ENCODE results near the gene PIGQ.

PIGQ gene

GRCh38 chr16:554640-555365 lies 15.0 kb upstream of the PIGQ start:
- peaks cover 17% of the 10 kb centered on the region for H3K27me3 ChIP-seq (ENCODE audit: insufficient read depth, insufficient read length)
- peaks cover 42% of the 10 kb centered on the region for H3K36me3 ChIP-seq (ENCODE audit: insufficient read depth, insufficient read length, low read length)
- no peak for TF ChIP-seq ZNF274 (IDR thresholded peaks at IDR 0.05; ENCODE audit: low read depth, low read length)
- TF ChIP-seq YY1 (IDR thresholded peaks at IDR 0.05; ENCODE audit: insufficient read depth, insufficient read length): no peak
- TF ChIP-seq SUZ12 (IDR thresholded peaks at IDR 0.05; ENCODE audit: extremely low read depth, insufficient read depth, insufficient read length): no peak
- H3K9ac ChIP-seq (ENCODE audit: insufficient read length, low read depth): no peak overlapping the region
- no peak overlapping the region for H3K4me3 ChIP-seq (ENCODE audit: insufficient read length, low read depth)
- DNase-seq (ENCODE audit: low read depth, low spot score): no peak
- no peaks in the 10 kb centered on the region for H3K9me3 ChIP-seq (ENCODE audit: insufficient read depth, low read length)
- peaks cover 15% of the 10 kb centered on the region for H3K4me1 ChIP-seq (ENCODE audit: insufficient read depth, insufficient read length)

DNA sequence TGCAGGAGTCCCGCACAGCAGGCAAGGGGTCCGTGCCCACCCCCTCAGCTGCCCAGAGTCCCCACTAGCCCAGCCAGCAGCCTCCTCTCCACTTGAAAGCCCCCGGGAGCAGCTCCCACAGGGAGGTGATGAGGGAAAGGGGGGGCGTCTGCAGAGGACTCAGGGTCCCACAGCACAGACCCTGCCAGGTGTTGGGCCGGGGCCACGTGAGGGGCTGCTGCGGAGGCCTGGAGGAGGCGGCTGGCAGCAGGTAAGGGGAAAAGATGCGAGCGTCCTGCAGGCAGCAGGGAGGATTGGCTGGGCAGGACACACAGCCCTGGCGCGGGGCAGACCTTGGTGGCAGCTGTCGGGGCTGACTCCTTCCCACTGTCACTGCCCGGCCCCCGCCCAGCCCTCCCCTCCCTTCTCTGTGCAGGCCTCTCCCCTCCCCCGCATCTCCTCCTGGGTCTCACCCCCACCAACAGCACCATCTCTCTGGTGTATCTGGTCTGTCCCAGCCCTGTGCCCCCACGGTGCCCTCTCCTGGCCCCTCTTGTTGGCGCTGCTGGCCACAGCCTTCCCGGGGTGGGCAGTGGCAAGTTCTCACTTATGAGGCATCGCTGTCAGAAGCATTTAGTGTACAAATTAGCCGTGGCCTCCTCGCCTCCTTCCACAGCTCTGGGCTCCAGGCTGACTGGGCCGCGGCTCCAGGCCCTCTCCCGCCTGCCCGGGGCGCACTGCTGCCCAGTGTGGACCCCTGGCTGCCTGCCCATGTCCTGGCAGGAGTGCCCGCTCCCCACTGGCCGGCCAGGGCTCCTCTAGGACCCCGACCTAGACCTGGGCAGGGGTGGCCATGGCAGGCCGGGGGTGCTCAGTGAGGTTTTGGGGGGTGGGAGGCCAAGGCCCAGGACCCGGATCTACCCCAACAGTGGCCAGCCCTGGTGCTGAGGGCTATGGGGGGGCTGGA lies 14.0 kb upstream of the PIGQ start:
- Histone ChIP-seq H3K27me3 (ENCODE audit: insufficient read depth, insufficient read length) (peaks cover 24% of the 10 kb centered on the region), H3K9ac (ENCODE audit: insufficient read length, low read depth) (no peak overlapping the region), H3K4me3 (ENCODE audit: insufficient read length, low read depth) (no peak overlapping the region), H3K36me3 (ENCODE audit: insufficient read depth, insufficient read length, low read length) (peaks cover 39% of the 10 kb centered on the region), H3K4me1 (ENCODE audit: insufficient read depth, insufficient read length) (peaks cover 15% of the 10 kb centered on the region), H3K9me3 (ENCODE audit: insufficient read depth, low read length) (no peaks in the 10 kb centered on the region)
- DNase-seq (ENCODE audit: low read depth, low spot score): no peak
- TF ChIP-seq SUZ12 (IDR thresholded peaks at IDR 0.05; ENCODE audit: extremely low read depth, insufficient read depth, insufficient read length) (no peak), ZNF274 (IDR thresholded peaks at IDR 0.05; ENCODE audit: low read depth, low read length) (no peak)

DNA sequence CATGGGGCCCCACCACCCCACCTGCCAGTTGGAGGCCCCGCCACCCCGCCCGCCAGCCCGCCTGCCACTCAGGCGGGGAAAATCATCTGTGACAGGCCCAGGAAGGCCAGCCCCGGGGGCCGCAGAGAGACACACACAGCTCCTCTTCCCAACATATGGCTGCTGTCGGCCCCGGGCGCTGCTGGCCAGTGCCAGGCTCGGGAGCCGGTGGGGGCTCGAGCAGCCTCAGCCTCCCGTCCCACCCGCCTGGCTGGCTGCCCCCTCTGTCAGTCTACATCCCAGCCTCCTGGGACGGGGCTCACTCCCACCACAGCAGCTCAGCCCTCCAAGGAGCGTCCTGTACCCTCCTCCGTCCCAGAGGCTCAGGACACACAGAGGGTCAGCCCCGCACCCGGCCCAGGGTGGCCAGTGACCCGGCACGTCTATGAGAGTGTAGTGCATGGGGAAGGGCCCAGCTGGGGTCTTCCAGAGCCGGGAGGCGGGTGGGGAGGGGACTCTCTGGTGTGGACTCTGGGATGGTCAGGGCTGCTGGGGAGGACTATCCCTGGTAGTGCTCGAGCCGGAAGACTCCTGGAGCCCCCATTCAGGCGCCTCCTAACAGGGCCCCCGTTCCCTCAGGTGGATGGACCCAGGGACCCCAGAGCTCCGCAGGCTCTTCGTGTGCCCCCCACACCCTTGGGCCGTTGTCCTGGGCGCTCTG lies 13.1 kb upstream of the PIGQ start:
- no peak for DNase-seq (ENCODE audit: low read depth, low spot score)
- TF ChIP-seq SUZ12 (IDR thresholded peaks at IDR 0.05; ENCODE audit: extremely low read depth, insufficient read depth, insufficient read length) (no peak), YY1 (IDR thresholded peaks at IDR 0.05; ENCODE audit: insufficient read depth, insufficient read length) (no peak), ZNF274 (IDR thresholded peaks at IDR 0.05; ENCODE audit: low read depth, low read length) (no peak)
- no peak overlapping the region for H3K4me3 ChIP-seq (ENCODE audit: insufficient read length, low read depth)
- peaks cover 15% of the 10 kb centered on the region for H3K4me1 ChIP-seq (ENCODE audit: insufficient read depth, insufficient read length)
- no peaks in the 10 kb centered on the region for H3K9me3 ChIP-seq (ENCODE audit: insufficient read depth, low read length)
- H3K36me3 ChIP-seq (ENCODE audit: insufficient read depth, insufficient read length, low read length): peaks cover 33% of the 10 kb centered on the region
- H3K27me3 ChIP-seq (ENCODE audit: insufficient read depth, insufficient read length): peaks cover 33% of the 10 kb centered on the region
- no peak overlapping the region for H3K9ac ChIP-seq (ENCODE audit: insufficient read length, low read depth)

DNA sequence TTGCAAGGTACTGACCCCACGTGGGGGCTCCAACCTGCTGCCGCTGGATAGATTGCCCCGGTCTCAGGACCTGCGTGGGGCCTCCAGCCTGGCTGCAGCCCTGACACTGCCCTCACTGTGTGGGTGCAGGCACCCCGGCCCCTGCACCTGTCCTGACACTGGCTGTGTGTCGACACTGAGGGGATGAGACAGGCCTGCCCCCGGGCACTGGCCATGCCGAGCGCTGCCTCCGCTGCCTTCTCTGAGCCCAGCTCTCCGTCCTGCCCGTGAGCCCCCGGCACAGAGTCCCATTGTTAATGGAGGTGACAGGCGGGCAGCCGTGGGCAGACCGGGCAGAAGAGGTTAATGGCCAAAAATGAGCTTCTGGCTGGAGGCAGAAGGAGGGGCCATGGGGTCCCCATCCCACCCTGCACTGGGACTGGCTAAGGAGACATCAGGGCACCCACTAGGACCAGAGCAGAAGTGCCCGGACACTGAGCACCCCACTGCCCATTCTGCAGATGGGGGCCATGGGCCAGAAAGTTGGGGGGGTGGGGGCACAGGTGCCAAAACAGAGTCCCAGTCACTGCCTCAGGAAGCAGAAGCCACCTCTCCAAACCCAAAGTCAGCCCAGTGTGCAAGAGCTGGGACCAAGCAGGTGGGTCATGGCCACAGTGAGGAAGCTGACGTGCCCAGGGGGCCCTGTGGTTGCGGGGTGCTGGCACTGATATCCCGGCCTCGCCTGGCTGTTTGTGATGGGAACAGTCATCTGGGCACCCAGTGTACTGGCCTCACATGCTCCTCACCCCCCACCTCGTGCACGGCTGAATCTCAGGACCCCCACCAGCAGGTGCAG lies 12.1 kb upstream of the PIGQ start:
- H3K4me1 ChIP-seq (ENCODE audit: insufficient read depth, insufficient read length): peaks cover 15% of the 10 kb centered on the region

DNA sequence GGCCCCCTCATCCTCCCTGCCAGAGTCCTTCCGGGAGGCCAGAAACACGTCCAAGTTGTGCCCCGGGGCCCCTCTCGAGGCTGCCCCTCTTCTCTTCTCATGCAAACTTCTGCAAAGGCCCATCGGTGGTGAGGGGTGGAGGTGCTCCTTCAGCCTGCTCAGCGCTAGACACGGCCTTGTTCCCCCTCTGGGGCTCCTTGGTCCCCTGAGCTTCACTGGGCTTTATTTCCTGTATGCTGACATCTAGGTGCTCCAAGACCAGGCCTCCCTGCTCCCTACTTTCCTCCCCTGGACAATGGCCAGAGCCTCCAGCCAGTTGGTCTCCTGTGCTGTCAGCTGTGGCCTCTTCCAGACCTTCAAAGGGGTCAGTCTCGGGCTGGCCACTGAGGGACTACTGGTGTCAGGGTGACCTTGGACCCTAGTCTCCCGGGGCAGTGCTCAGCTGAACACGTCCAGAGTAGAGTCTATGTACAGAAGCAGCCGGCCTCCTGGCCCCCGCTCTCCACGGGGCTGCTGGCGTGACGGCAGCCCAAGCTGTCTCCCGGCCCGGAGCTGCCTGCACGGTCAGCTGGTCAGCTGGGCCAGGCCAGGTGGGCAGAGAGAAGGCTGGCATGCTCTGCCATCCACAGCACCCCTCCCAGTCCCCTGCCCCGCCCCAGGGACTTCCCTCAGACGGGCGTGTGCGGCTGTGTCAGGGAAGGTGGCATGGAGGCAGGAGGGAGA lies 11.3 kb upstream of the PIGQ start:
- Histone ChIP-seq H3K4me3 (ENCODE audit: insufficient read length, low read depth) (no peak overlapping the region), H3K9me3 (ENCODE audit: insufficient read depth, low read length) (no peaks in the 10 kb centered on the region), H3K27me3 (ENCODE audit: insufficient read depth, insufficient read length) (peaks cover 42% of the 10 kb centered on the region), H3K4me1 (ENCODE audit: insufficient read depth, insufficient read length) (peaks cover 15% of the 10 kb centered on the region), H3K36me3 (ENCODE audit: insufficient read depth, insufficient read length, low read length) (peaks cover 18% of the 10 kb centered on the region), H3K9ac (ENCODE audit: insufficient read length, low read depth) (peak overlapping the region; percentile 32)
- no peak for DNase-seq (ENCODE audit: low read depth, low spot score)
- TF ChIP-seq ZNF274 (IDR thresholded peaks at IDR 0.05; ENCODE audit: low read depth, low read length) (no peak), SUZ12 (IDR thresholded peaks at IDR 0.05; ENCODE audit: extremely low read depth, insufficient read depth, insufficient read length) (no peak), YY1 (IDR thresholded peaks at IDR 0.05; ENCODE audit: insufficient read depth, insufficient read length) (no peak)

More for the DNA sequence above, 12.1 kb upstream of the PIGQ start:
- Histone ChIP-seq H3K27me3 (ENCODE audit: insufficient read depth, insufficient read length) (peaks cover 39% of the 10 kb centered on the region), H3K4me3 (ENCODE audit: insufficient read length, low read depth) (no peak overlapping the region), H3K9ac (ENCODE audit: insufficient read length, low read depth) (no peak overlapping the region), H3K36me3 (ENCODE audit: insufficient read depth, insufficient read length, low read length) (peaks cover 24% of the 10 kb centered on the region), H3K9me3 (ENCODE audit: insufficient read depth, low read length) (no peaks in the 10 kb centered on the region)
- DNase-seq (ENCODE audit: low read depth, low spot score): no peak
- TF ChIP-seq ZNF274 (IDR thresholded peaks at IDR 0.05; ENCODE audit: low read depth, low read length) (no peak), YY1 (IDR thresholded peaks at IDR 0.05; ENCODE audit: insufficient read depth, insufficient read length) (no peak), SUZ12 (IDR thresholded peaks at IDR 0.05; ENCODE audit: extremely low read depth, insufficient read depth, insufficient read length) (no peak)

DNA sequence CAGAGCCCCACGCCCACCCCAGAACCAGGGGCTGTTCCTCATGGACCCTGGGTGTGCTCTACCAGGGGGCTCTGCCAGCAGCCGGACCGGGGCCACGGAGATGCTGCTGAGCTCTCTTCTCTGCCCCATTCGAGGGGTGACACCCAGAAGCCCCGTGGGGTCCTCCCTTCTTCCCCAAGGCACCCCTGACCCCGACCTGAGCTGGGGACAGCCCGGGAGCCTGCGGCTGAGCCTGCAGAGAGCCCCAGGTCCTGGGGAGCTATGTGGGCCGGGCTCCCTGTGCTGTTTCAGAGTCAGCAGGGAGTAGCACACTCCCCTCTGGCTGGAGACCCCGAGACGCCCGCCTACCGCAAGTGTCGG lies 10.8 kb upstream of the PIGQ start:
- Histone ChIP-seq H3K27me3 (ENCODE audit: insufficient read depth, insufficient read length) (peaks cover 42% of the 10 kb centered on the region), H3K4me3 (ENCODE audit: insufficient read length, low read depth) (no peak overlapping the region), H3K4me1 (ENCODE audit: insufficient read depth, insufficient read length) (peaks cover 15% of the 10 kb centered on the region), H3K9me3 (ENCODE audit: insufficient read depth, low read length) (no peaks in the 10 kb centered on the region), H3K9ac (ENCODE audit: insufficient read length, low read depth) (peak overlapping the region; percentile 68), H3K36me3 (ENCODE audit: insufficient read depth, insufficient read length, low read length) (peaks cover 12% of the 10 kb centered on the region)
- DNase-seq (ENCODE audit: low read depth, low spot score): no peak
- TF ChIP-seq SUZ12 (IDR thresholded peaks at IDR 0.05; ENCODE audit: extremely low read depth, insufficient read depth, insufficient read length) (no peak), YY1 (IDR thresholded peaks at IDR 0.05; ENCODE audit: insufficient read depth, insufficient read length) (no peak)

Data from NT2/D1 (cell line).